HG03039 (cell line): ENCODE measurements around the gene RASIP1.
"Not testable (repeated sequence)": the region's sequence is repeated elsewhere in the genome, so short reads cannot be mapped to it uniquely, and the experiment has no call there.

Experiments used
- ATAC-seq: cut with Tn5 transposase; IDR thresholded peaks from one replicate; pipeline ENCODE4 v1.9.1; 2021; ENCODE audit warnings: mild to moderate bottlenecking, moderate library complexity; ENCODE audit not compliant: unreplicated experiment

Gene RASIP1

DNA sequence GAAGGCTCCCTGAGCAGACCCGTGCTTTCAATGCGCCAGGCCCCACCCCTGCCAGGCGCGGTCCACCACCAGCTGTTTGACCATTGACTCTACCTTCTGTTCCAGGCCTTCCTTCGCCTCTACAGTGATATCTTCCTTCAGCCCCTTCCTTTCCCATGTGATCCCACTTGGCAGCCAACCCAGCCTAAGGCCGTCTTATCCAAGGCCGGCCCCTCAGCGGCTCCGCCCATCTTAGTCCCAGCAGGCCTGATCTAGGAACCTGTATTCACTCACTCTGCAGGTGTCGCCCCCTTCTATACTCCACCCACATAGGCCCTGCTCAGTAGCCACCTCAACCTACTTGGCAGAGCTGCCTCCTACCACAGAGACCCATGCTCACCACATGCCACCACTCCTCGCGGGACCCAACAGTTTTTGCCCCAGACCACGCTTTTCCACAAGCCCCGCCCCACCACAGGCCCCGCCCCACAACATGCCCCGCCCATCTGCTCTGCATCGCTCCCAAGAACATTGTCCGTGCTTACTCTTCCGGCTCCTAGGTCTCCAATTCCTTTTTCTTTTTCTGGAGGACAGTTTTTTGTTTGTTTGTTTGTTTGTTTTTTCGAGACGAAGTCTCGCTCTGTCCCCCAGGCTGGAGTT, 2.9 kb downstream of the RASIP1 start:
- ATAC-seq: no peak

DNA sequence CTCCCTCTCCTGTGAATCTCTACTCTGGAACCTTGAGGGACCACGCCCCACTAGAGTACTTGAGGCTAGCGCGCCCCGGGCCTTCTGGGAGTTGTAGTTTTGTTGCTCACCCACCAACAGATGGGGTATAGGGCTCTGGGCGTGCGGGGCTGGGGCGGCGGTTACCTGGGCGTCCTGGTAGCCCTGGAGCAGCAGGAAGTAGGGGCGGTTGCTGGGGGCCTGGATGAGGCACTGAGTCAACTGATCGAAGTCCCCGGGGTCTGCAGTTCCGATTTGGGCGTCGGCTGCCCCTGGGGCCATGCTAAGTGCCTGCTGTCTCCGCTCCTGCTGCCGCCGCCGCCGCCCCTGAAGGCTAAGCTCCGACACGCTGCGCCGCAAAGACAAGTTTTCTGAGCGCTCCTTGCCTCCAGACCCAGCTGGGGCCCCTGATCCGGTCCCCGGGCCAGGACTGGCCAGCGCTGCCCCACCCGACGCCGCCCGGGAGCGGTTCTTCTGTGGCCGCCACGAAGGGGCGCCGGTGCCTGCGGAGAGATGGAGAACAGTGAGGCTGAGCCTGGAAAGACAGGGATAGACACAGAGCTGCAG, 5.3 kb downstream of the RASIP1 start:
- no peak for ATAC-seq

DNA sequence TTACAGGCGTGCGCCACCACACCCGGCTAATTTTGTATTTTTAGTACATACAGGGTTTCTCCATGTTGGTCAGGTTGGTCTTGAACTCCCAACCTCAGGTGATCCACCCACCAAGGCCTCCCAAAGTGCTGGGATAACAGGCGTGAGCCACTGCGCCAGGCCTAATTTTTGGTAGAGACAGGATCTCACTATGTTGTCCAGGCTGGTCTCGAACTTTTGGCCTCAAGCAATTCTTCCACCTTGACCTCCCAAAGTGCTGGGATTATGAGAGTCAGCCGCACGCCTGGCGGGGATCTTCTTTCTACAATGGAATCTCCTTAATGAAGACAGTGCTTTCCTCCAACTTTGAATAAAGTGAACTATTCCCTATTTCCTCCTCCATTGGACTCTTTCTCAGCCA, 5.8 kb downstream of the RASIP1 start:
- ATAC-seq: no peak

DNA sequence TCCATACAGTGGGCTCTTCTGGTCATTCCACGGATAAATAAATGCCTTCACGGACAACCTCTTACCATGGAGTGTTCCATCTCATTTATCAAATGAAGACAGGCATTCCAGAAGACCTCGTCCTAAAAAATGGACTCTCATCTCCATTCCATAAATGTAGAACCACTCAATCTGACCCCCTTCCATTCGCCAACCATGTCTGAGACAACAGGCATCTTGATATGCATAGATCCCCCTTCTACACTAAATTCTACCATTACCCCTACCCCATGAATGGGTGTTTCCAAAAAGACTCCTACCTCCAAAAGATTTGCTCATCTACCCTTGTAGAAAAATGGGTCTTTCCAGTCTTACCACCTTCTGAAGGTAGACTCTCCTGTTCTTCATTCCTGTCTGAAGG, 9.0 kb downstream of the RASIP1 start:
- ATAC-seq: no peak

DNA sequence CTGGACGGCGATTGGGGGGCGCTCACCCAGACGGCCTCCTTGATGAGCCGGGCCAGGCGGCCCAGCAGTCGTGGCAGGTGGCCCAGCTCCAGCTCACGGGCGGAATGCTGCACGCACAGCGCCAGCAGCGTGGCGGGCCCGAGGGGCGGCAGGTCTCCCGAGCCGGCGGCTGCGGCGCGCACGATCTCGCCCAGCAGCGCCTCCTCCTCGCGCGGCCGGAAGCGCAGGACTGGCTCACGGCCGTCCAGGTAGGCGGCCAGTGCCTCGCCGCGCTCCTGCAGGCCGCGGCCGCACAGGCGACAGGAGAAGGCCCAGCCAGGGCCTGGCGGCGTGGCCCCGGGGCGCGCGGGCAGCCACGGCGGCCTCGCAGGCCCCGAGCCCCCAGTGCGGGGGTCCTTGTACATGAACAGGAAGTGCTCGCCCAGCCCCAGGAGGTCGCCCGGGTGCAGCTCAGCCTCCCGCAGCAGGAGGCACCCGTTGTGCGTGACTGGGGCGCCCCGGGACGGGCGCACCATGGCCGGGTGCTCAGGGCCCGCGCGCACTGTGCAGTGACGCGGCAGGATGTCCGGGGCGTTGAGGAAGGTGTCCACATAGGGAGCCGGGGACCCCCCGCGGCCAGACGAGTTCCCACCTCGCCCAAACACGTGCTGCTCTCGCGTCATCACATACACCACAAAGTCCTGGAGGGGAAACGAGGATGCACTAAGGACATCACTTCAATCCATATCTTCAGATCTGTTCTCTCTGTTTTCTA, 11.3 kb downstream of the RASIP1 start:
- no peak for ATAC-seq

DNA sequence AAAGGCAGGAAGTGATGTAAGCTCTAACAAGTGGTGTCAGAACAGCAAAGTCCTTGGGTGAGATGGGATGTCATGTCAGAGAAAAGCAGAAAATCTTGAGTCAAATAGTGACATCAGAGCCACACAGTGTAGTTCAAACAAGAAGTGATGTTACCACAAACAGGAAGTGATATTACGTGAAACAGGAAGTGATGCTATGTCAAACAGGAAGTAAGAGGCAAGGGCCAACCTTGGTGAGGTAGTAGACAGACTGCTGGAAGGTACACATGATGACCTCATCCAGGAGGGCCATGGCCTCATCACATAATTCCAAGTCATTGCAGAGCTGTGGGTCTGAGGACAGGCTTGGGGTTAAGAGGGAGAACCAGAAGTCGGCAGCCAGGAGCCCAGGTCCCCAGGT, 13.9 kb downstream of the RASIP1 start:
- no peak for ATAC-seq

DNA sequence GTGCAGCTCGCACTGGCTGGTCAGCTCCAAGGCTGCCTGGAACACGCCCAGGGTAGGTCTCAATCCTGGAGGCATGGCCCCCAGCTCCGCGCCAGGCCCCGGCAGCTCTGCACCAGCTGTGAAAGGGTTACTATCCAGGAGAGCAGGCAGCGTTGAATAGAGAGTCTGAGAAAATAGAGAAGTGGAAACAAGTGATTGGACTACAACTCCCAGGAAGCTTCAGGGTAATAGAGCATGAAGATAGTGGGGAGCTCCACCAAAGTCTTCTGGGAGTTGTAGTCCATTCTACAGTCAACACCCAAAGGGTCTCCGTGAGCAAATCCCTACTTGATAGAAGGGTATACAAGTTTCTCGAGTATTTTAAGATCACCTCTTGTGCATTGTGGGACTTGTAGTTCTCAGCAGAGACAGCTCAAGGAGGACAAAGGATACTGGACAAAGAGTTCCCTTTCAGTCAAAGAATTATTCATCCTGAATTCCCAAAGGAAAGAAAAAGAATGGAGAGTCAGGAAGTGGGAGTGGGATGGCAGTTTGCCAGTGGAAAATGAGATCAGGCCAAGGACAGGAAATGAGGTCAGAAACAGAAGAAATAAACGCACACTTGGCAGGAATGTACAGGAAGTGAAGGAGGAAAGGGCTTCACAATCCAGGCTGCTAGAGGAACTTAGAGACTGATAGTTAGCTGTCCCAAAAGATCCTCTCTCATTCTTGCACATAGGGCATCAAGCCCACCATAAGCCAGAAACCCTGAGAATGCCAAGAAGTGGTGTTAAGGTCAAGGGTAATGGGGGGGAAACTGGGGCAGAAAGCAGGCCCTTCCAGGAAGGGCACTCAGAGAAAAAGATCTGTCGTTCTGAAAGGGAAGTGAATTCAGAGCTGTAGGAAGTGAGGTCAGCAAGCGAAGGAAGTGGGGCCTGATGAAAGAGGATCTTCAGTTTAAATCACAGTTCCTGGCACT, 15.3 kb downstream of the RASIP1 start:
- no peak for ATAC-seq

DNA sequence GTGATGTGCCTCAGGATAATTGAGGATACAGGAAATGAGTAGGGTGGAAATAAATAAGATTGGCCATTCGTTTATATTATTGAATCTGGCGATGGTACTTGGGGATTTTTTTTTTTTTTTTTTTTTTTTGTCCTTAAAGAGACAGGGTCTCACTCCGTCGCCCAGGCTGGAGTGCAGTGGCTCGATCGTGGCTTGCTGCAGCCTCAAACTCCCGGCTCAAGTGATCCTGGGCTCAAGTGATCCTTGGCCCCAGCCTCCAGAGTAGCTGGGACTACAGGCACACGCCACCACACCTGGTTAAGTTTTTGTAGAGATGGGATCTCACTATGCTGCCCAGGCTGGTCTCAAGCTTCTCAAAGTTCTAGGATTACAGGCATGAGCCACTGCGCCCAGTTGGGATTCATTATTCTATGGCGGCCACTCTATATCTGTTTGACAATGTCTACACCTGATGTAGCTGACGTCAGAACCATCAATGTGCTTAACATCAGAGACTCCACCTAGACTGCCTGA, 18.2 kb downstream of the RASIP1 start:
- no peak for ATAC-seq

DNA sequence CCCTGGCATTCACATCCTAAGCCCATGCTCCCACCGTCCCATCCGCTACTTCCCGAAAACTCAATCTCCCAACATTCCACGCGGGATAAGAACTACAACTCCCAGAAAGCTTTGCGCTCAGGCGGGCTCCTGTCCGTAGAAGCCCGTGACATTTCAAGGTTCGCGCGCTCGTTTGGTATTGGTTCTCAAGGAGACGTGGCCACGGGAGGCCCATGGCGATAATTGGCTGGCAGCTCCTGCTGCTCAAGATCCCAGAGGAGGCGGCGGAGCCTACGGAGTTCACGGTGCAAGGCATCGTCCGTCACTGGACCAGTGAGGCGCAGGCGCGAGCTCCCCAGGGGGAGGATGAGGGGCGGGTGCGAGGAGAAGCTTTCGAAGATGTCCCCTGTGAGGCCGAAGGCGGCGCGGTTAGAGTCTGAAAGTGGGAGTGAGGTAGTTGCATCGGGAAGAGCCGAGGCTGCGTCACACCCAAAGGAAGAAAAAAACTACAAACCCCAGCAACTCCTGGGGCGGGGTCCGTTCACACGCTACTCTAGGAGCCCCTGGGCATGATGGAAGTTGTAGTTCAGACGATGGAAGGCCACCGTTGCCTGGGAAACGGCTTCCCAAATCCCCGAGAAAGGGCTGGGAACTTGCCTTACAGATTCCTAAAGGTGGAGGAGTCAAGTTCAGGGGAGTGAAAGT, 19.7 kb downstream of the RASIP1 start:
- ATAC-seq: peak; percentile 77

DNA sequence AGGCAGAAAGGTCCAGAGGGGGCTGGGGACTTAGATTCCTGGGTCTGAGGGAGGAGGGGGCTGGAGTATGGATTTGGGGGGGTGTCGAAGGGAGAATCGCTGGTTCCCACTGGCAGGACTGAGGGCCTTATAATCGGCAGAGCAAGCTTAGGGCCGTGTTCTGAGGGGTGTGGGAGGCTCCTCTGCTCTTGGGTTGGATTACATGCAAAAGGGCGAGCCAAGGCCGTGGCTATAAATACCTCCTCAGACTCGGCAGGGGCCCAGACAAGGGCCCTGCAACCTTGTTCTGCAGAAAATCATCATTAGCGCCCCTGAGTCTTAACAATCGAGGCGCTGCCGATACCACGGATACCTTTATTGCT, 20.2 kb downstream of the RASIP1 start:
- ATAC-seq: no peak

DNA sequence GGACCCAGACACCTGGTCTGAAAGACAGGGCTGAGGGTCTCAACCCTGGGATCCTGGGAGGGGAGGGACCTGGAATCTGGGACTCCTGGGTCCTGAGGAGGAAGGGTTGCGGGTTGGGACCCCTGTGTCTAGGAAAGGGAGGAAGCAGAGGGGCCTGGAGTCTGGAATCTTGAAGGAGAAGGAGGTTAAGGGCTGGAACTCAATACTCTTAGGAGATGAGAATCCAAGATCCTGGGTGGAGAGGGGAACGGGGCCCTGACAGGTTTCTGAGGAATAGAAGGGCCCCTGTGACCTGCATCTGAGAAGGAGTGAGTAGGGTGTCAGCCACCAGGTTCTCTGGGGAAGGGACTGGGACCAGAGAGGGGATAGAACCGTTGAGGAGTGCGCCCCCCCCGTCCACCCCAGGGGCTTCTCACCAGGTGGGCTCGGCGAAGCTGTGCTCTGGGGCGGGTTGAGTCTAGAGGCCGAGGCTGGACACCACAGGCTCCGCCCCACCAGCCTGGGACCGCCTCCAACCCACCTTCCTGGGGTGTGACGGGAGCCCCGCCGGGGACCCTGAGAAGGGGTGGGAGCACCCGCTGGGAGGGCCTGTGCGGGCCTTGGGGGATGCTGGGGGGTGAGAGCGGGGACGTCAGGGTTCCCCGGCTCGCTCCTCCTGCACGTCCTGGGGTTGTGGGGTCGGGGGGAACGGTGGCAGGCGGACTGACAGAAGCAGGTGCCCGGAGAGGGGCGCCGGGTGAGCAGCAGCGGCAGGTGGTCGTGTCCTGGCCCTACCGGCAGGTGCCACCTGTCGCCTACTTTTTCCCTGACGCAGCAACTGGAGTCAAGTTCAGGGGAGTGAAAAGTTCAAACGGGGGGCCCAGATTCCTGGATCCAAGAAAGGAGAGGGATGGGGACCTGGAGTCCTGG, 20.9 kb downstream of the RASIP1 start, which contains the start of gene MAMSTR:
TSS of gene MAMSTR (minus strand) at position 463 of the 909 bp plus-strand sequence. CDS start 694 bp downstream, outside the sequence.
- no peak for ATAC-seq

DNA sequence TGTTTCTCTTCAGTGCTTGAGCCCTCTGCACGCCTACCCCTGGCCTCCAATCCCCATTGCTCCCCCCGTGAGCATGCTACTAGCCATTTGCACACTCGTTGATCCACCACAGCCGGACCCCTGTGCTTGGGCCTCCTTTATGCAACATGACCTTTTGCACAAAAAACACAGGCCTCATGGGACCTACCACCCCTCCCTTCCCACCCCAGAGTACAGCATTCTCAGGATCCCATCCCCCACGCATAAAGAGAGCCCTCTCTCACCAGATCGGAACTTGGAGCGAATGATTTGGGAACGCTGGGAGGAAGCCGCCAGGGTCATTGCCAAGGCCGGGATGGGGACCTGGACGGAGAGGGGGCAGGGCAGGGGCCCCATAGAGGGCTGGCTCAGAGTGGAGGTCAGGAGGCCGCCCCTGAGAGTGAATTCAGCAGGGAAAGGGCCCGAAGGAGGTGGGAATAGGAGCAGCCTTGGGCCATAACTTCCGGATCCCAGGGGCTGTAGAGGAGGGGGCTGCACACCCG, 21.6 kb downstream of the RASIP1 start:
- ATAC-seq: no peak

DNA sequence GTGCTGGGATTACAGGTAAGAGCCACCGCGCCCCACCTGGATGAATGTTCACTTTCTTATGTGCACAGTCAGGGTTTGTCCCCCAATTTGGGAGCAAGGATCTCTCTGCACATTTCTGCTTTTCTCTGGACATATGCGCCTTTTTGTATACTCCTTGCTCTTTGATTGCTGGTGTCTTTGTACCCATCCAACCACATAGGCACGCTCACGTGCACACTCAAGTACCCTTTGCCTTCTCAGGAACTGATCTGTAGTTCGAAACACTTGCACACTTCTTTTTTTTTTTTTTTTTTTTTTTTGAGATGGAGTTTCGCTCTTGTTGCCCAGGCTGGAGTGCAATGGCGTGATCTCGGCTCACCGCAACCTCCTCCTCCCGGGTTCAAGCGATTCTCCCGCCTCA, 22.3 kb downstream of the RASIP1 start:
- not testable (repeated sequence) for ATAC-seq

DNA sequence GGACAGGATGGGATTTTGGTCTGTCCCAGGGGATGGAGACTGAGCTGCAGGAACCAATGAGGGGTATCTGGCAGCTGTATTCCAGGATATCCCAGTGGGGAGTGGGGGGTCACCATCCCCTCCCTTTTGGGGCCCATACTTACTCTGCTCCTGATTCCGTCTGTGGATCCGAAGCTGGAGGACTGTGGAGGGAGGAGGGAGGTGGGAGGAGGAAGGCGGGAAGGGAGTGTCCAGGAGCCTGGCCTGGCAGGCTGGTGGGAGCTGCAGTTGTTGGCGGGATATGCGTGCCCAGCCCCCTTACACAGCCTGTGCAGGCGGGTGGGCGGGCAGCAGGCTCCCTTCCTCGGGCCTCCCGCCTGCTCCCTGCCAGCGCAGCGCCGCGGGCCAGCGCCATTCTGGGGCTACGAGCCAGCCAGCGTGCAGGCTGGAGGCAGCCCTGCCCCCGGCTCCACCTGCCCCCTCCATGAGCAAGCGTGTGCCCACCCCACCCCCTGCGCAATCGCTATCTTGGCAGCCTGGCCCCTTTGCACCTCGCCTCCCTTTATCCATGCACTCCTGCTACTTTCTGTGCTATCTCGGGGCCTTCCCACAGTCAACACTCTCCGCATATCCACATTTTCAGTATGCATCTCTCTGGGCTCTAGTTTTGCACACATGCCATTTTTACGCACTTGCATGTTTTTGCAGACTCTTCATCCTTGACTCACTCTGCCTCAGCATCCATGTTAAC, 23.7 kb downstream of the RASIP1 start:
- no peak for ATAC-seq

DNA sequence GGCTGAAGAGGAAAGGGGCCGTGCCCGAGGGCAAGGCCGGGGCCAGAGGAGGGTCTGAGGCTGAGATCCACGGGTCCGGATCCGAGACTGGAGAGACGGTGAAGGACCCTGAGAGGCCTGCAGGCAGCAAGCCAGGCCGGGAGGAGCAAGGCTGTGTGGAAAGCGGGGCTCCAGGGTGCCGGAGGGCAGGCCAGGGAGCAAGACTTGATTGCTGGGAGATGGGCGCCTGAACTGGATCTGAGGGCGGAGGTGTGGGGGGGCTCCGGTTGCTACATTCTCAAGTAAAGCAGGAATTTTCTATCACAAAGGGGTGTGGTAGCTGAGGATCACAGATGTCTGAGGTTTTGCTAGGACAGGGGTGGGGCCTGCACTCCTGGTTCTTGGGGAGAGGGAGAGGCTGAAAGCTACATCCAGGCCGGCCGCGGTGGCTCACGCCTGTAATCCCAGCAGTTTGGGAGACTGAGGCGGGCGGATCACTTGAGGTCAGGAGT, 24.7 kb downstream of the RASIP1 start:
- no peak for ATAC-seq

DNA sequence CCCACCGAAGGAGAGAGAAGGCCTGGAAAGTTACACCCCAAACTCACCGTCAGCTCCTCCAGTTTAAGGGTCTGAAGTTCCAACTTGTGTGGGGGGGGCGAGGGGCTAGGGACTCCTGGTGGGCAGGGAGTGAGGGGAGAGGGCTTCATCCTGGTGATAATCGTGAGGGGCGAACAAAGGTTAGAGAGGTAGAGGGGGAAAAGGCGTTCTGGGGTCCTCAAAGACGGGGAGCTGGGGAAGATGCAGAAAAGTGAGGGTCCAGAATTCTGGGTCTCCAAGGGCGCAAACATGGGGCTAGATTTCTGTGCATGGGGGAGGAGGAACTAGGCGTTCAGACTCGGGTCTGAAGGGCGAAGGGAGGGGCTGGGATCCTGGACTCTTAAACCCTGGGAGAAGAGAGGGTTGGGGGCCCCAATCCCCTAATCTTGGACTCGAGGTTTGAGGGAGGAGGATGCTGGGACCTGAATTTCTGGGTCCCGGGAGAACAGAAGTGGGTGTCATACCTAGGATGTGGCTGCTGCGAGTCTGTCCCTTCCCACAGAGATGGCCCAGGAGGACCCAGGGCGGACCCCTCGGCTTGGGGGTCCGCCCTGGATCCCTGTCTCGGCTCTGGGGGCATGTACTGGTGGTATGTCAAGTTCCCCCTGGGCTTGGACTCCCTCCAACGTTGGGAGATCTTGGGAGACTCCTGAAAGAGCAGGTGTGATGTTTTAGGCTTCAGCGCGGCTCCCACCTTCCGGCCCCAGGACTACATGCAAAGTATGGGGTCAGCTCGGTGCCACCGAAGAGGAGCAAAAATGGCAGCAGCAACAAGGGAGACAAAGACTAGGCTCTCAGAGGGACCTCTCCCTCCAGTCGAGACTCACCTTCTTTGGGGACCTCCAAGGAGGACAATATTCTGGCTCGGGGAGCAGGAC, 25.4 kb downstream of the RASIP1 start:
- no peak for ATAC-seq
